SU-DHL-6 (cell line): ENCODE results near the gene TNXB.
"Not testable (repeated sequence)": the region's sequence is repeated elsewhere in the genome, so short reads cannot be mapped to it uniquely, and the experiment has no call there.

ENCODE experiments used
- H2AFZ ChIP-seq: fragments of 200-600 bp; sonication (generic); 2 replicates; pipeline ENCODE4 v1.6.1; 2014; ENCODE audit warnings: low read depth, mild to moderate bottlenecking, moderate library complexity, mixed read lengths, antibody characterized with exemption, low read length; ENCODE audit not compliant: severe bottlenecking
- H3F3A ChIP-seq: fragments of 200-600 bp; shearing (Covaris generic); 2 replicates; pipeline ENCODE4 v1.6.0; 2016; ENCODE audit warnings: antibody characterized with exemption, mild to moderate bottlenecking; ENCODE audit not compliant: insufficient read depth
- H3K27ac ChIP-seq: fragments of 200-600 bp; sonication (generic); 2 replicates; pipeline ENCODE4 v1.5.1; 2016; ENCODE audit warnings: low read depth, mild to moderate bottlenecking, low read length, moderate library complexity, mixed read lengths
- H3K27me3 ChIP-seq: fragments of 200-600 bp; sonication (generic), shearing (Covaris generic); 2 replicates; pipeline ENCODE4 v1.6.0; 2014; ENCODE audit warnings: mild to moderate bottlenecking, low read length
- H3K36me3 ChIP-seq: fragments of 200-600 bp; sonication (generic); 2 replicates; pipeline ENCODE4 v1.6.1; 2014; ENCODE audit warnings: mild to moderate bottlenecking, low read length, mixed read lengths
- H3K4me2 ChIP-seq: fragments of 300-600, 200-600 bp; shearing (Covaris generic), sonication (generic); 2 replicates; pipeline ENCODE4 v1.6.0; 2014; ENCODE audit warnings: low read length, low read depth, mild to moderate bottlenecking; ENCODE audit not compliant: poor library complexity, severe bottlenecking
- H3K4me3 ChIP-seq: fragments of 200-600 bp; sonication (generic); 2 replicates; pipeline ENCODE4 v1.5.1; 2014; ENCODE audit warnings: antibody characterized with exemption, low read length, mild to moderate bottlenecking, mixed read lengths; ENCODE audit not compliant: insufficient read depth, poor library complexity, severe bottlenecking
- H3K79me2 ChIP-seq: fragments of 200-600 bp; sonication (generic); 2 replicates; pipeline ENCODE4 v1.6.1; 2014; ENCODE audit warnings: mild to moderate bottlenecking, low read length, moderate library complexity; ENCODE audit not compliant: insufficient read depth
- H3K9ac ChIP-seq: fragments of 200-600 bp; sonication (generic); 2 replicates; pipeline ENCODE4 v1.7.0; 2014; ENCODE audit warnings: mild to moderate bottlenecking, low read length
- H3K9me2 ChIP-seq: fragments of 200-600 bp; sonication (generic); replicated peaks from 2 replicates; pipeline ENCODE4 v1.6.1; 2014; ENCODE audit warnings: low read length; ENCODE audit not compliant: insufficient read depth
- H3K9me3 ChIP-seq: fragments of 200-600 bp; sonication (generic); 2 replicates; pipeline ENCODE4 v1.6.1; 2014; ENCODE audit warnings: low read length, mixed read lengths; ENCODE audit not compliant: insufficient read depth
- H4K20me1 ChIP-seq: fragments of 200-600 bp; sonication (generic); 2 replicates; pipeline ENCODE4 v1.6.1; 2014; ENCODE audit warnings: low read depth, mild to moderate bottlenecking, antibody characterized with exemption, low read length, moderate library complexity, mixed read lengths

The TNXB gene

DNA sequence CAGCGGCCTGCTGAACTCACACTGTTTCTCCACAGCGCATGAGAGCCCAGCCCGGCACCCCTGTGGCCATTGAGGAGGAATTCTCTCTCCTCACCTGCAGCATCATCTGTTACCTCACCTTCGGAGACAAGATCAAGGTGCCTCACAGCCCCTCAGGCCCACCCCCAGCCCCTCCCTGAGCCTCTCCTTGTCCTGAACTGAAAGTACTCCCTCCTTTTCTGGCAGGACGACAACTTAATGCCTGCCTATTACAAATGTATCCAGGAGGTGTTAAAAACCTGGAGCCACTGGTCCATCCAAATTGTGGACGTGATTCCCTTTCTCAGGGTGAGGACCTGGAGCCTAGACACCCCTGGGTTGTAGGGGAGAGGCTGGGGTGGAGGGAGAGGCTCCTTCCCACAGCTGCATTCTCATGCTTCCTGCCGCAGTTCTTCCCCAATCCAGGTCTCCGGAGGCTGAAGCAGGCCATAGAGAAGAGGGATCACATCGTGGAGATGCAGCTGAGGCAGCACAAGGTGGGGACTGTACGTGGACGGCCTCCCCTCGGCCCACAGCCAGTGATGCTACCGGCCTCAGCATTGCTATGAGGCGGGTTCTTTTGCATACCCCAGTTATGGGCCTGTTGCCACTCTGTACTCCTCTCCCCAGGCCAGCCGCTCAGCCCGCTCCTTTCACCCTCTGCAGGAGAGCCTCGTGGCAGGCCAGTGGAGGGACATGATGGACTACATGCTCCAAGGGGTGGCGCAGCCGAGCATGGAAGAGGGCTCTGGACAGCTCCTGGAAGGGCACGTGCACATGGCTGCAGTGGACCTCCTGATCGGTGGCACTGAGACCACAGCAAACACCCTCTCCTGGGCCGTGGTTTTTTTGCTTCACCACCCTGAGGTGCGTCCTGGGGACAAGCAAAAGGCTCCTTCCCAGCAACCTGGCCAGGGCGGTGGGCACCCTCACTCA, 69.5 kb downstream of the TNXB start:
- not testable (repeated sequence) for H2AFZ ChIP-seq, H3K27me3 ChIP-seq, H3K36me3 ChIP-seq, H3K9me2 ChIP-seq, H3K27ac ChIP-seq, H3K4me2 ChIP-seq, H3K79me2 ChIP-seq, H3F3A ChIP-seq, H3K9ac ChIP-seq, H3K9me3 ChIP-seq, H3K4me3 ChIP-seq, H4K20me1 ChIP-seq

DNA sequence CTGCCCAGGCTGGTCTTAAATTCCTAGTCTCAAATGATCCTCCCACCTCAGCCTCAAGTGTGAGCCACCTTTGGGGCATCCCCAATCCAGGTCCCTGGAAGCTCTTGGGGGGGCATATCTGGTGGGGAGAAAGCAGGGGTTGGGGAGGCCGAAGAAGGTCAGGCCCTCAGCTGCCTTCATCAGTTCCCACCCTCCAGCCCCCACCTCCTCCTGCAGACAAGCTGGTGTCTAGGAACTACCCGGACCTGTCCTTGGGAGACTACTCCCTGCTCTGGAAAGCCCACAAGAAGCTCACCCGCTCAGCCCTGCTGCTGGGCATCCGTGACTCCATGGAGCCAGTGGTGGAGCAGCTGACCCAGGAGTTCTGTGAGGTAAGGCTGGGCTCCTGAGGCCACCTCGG, 70.3 kb downstream of the TNXB start:
- not testable (repeated sequence) for H3K9me3 ChIP-seq, H3K9ac ChIP-seq, H3K27me3 ChIP-seq, H3K79me2 ChIP-seq, H3K4me2 ChIP-seq, H3F3A ChIP-seq, H4K20me1 ChIP-seq, H3K36me3 ChIP-seq, H3K4me3 ChIP-seq, H3K9me2 ChIP-seq, H3K27ac ChIP-seq, H2AFZ ChIP-seq

- not testable (repeated sequence) for H3K4me3 ChIP-seq, H3K4me2 ChIP-seq, H3K36me3 ChIP-seq, H2AFZ ChIP-seq, H3F3A ChIP-seq, H3K27ac ChIP-seq, H3K9me2 ChIP-seq, H3K27me3 ChIP-seq, H3K9me3 ChIP-seq, H3K9ac ChIP-seq, H3K79me2 ChIP-seq, H4K20me1 ChIP-seq
Observed at GRCh38 chr6:32037598-32038524, 71.3 kb downstream of the TNXB start, which contains the start of gene CYP21A2. TSS of gene CYP21A2 (plus strand) at chr6:32038415. CDS start at chr6:32038423, 8 bp downstream.

DNA sequence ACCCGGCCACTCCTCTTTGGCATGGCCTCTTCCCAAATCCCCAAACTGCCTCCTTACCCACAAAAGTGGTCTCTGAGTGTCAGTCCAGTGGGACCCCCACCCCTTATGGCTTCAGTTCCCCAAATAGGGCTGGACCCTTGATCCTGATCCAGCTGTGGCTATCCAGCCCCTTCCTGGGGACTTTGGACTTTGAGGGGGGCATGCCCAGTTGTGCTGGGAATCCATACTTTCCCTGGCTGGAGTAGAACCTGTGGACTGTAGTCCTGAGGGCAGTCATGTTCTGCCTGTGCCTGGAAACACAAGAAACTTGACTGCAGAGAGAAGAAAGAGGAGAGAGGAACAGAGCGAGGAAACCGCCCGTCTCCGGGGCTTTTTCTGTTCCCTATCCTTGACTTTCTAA, 72.0 kb downstream of the TNXB start:
- not testable (repeated sequence) for H3K9me3 ChIP-seq, H3K27me3 ChIP-seq, H3K36me3 ChIP-seq, H2AFZ ChIP-seq, H3F3A ChIP-seq, H3K4me2 ChIP-seq, H3K9me2 ChIP-seq, H4K20me1 ChIP-seq, H3K4me3 ChIP-seq, H3K79me2 ChIP-seq, H3K27ac ChIP-seq, H3K9ac ChIP-seq

DNA sequence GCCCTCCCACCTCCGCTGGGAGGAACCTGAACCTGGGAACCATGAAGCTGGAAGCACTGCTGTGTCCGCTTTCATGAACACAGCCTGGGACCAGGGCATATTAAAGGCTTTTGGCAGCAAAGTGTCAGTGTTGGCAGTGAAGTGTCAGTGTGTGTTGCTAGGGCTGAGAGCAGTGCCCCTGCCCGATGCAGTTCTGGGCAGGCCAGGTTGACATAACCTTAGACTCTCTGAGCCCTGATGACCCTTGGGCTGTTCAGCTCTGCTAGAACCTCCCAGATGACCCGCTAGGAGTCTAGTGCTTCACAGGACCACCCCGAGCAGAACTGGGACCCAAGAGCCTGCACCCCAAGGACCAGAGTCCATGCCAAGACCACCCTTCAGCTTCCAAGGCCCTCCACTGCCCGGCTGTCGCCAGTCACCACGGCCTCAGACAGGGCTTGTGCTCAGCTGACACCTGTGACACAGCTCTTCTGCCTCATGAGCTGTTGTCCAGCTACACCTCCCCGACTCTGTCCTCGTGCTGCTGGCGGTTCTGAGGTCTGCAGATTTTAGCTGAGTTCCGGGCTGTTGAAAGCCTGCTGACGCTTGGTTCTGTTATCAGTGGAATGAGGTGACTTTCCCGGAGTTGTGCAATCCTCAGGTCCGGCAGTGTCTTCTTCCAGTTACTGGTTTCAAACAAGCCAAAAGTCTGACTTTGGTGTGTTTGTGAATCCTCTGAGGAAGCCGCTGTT, 73.7 kb downstream of the TNXB start:
- H3K27ac ChIP-seq, H3K27me3 ChIP-seq, H3K79me2 ChIP-seq, H3F3A ChIP-seq, H3K36me3 ChIP-seq, H2AFZ ChIP-seq, H3K9ac ChIP-seq, H3K9me3 ChIP-seq, H3K4me3 ChIP-seq, H4K20me1 ChIP-seq, H3K4me2 ChIP-seq, H3K9me2 ChIP-seq: not testable (repeated sequence)

DNA sequence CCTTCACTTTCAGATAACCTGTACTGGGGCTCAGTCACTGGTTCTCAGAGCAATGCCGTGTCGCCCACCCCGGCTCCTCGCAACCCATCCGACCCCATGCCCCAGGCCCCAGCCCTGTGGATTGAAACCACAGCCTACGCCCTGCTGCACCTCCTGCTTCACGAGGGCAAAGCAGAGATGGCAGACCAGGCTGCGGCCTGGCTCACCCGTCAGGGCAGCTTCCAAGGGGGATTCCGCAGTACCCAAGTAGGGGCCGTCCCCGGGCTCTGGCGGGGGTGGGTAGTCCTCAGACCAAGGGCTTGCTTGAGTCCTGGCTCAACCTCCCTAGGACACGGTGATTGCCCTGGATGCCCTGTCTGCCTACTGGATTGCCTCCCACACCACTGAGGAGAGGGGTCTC, 79.6 kb downstream of the TNXB start:
- not testable (repeated sequence) for H3K9me2 ChIP-seq, H4K20me1 ChIP-seq, H3K36me3 ChIP-seq, H3K79me2 ChIP-seq, H3K4me3 ChIP-seq, H3F3A ChIP-seq, H3K9me3 ChIP-seq, H3K27ac ChIP-seq, H3K4me2 ChIP-seq, H2AFZ ChIP-seq, H3K27me3 ChIP-seq, H3K9ac ChIP-seq

DNA sequence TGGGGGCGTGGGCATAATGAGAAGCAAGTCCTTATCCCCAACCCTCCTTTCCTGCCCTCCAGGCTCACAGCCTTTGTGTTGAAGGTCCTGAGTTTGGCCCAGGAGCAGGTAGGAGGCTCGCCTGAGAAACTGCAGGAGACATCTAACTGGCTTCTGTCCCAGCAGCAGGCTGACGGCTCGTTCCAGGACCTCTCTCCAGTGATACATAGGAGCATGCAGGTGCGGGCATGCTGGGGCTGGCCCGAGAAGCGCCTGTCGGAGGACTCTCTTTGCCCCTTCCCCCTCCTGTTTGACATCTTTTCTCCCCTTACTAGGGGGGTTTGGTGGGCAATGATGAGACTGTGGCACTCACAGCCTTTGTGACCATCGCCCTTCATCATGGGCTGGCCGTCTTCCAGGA, 80.5 kb downstream of the TNXB start:
- H4K20me1 ChIP-seq, H3K79me2 ChIP-seq, H3K27ac ChIP-seq, H2AFZ ChIP-seq, H3K9me3 ChIP-seq, H3K9me2 ChIP-seq, H3K27me3 ChIP-seq, H3K36me3 ChIP-seq, H3K4me2 ChIP-seq, H3K4me3 ChIP-seq, H3K9ac ChIP-seq, H3F3A ChIP-seq: not testable (repeated sequence)
